ENCODE results near the gene ZNF407. TPM values are rescaled to one million over a fixed set of nuclear protein-coding genes. Genes with fewer than 3 reads are reported as not detected.

Gene ZNF407
- total and polyA plus RNA-seq, 2 experiments from 2014 or later, result 2.1 to 10.4 TPM

- Mint-ChIP-seq H3K27me3 (ENCODE audit: insufficient read depth, low read depth, poor library complexity) (peaks cover 5% of the 10 kb centered on the region), H3K9me3 (no peaks in the 10 kb centered on the region), H3K4me1 (peaks cover 14% of the 10 kb centered on the region), H3K27ac (no peak overlapping the region), H3K36me3 (ENCODE audit: low read depth) (no peaks in the 10 kb centered on the region), H3K4me3 (no peak overlapping the region)
- 0 out of 2 replicates have a peak, but pooled peaks cover 3% of the 10 kb centered on the region for H3K4me1 ChIP-seq (ENCODE audit: insufficient read depth)
- no peak overlapping the region for H3K4me3 ChIP-seq
- H3F3A ChIP-seq (replicated peaks; ENCODE audit: low read depth), result no peaks in the 10 kb centered on the region
- H3K4me2 ChIP-seq, result no peak overlapping the region
- no peak overlapping the region for H3K27ac ChIP-seq (ENCODE audit: low read depth)
- TF ChIP-seq JUNB (IDR thresholded peaks at IDR 0.05; ENCODE audit: unreplicated experiment) (no peak), NANOG (IDR thresholded peaks at IDR 0.05; ENCODE audit: borderline replicate concordance) (no peak), CTCF (conservative IDR thresholded peaks at IDR 0.05; ENCODE audit: low read depth in 2 of 2) (no peak), ETS1 (IDR thresholded peaks at IDR 0.05) (no peak), ZNF331 (CRISPR knock-in tag; IDR thresholded peaks at IDR 0.05; ENCODE audit: low read depth) (no peak), EZH2 (IDR thresholded peaks at IDR 0.05; ENCODE audit: low read depth, unreplicated experiment) (no peak), ZNF462 (CRISPR knock-in tag; IDR thresholded peaks at IDR 0.05) (no peak)
- H4K20me1 ChIP-seq (replicated peaks; ENCODE audit: insufficient read depth), result no peaks in the 10 kb centered on the region
- no peaks in the 10 kb centered on the region for H3K27me3 ChIP-seq (ENCODE audit: insufficient read depth)
- H3K79me2 ChIP-seq (replicated peaks; ENCODE audit: insufficient read depth), result no peaks in the 10 kb centered on the region
- DNase-seq (ENCODE audit: low spot score) (no peak), ATAC-seq (no peak)
- H3K36me3 ChIP-seq (ENCODE audit: insufficient read depth), result no peaks in the 10 kb centered on the region
- no peaks in the 10 kb centered on the region for H3K9me2 ChIP-seq (ENCODE audit: insufficient read depth)
- no peak overlapping the region for H2AFZ ChIP-seq
Observed at GRCh38 chr18:74937291-74937690, 339.6 kb downstream of the ZNF407 start.
